Right atrium auricular region (tissue), 2 donors: Measurements from ENCODE around the gene RAB3A. TPM values are rescaled to one million over a fixed set of nuclear protein-coding genes. Genes with fewer than 3 reads are reported as not detected.

Experiments
- DNase-seq: peaks from one replicate; pipeline ENCODE4 v3.0.0-alpha.2; 2019; ENCODE audit warnings: low spot score
- H3K27ac ChIP-seq, 2 donors: fragments of 200-600 bp; sonication (generic); 1 replicate in 1 of 2; 2 replicates in 1 of 2; pipeline ENCODE4 v1.5.1; 2016 to 2019
- H3K27me3 ChIP-seq, 2 donors: fragments of 200-600 bp; sonication (generic); one replicate each; pipeline versions ENCODE4 v1.5.1 to v1.6.0; 2017 to 2019
- H3K36me3 ChIP-seq: fragments of 200-600 bp; sonication (generic); one replicate; pipeline ENCODE4 v1.5.1; 2016
- H3K4me1 ChIP-seq, 2 donors: fragments of 200-600 bp; sonication (generic); one replicate each; pipeline versions ENCODE4 v1.5.1 to v1.6.0; 2017 to 2019
- H3K4me3 ChIP-seq, 2 donors: fragments of 200-600 bp; sonication (generic); 1 replicate in 1 of 2; 2 replicates in 1 of 2; pipeline ENCODE4 v1.5.1; 2017 to 2019; ENCODE audit warnings: mild to moderate bottlenecking in 1 of 2, moderate library complexity in 1 of 2
- H3K9me3 ChIP-seq, 2 donors: fragments of 200-600 bp; sonication (generic); one replicate each; pipeline ENCODE4 v1.5.1; 2019
- CTCF ChIP-seq, 2 donors: fragments of 200-600 bp; sonication (generic); IDR thresholded peaks; one replicate each; pipeline ENCODE4 v1.5.1; 2019; ENCODE audit warnings: antibody characterized with exemption in 2 of 2
- total RNA-seq, 2 donors: library from RNA; depleted of rRNA; stranded (reverse); fragments of >200 nt; gene quantifications; one replicate each; pipeline ENCODE4 v1.1.0, GENCODE V29; 2016

Gene RAB3A
- total RNA-seq, 2 donors from 2014 or later, result 8.6 to 27.0 TPM

- no peaks in the 10 kb centered on the region for H3K36me3 ChIP-seq
- TF ChIP-seq CTCF (IDR thresholded peaks at IDR 0.05), result no peak
- H3K4me1 ChIP-seq, result no peaks in the 10 kb centered on the region
- no peaks in the 10 kb centered on the region for H3K27me3 ChIP-seq
- DNase-seq, result no peak
- H3K4me3 ChIP-seq, result no peak overlapping the region
- H3K9me3 ChIP-seq, result no peaks in the 10 kb centered on the region
- no peak overlapping the region for H3K27ac ChIP-seq
Measured at GRCh38 chr19:18183529-18183928, 20.3 kb downstream of the RAB3A start.

GRCh38 chr19:18179957-18180356 is 23.9 kb downstream of the RAB3A start:
- H3K27me3 ChIP-seq, result no peaks in the 10 kb centered on the region
- TF ChIP-seq CTCF (IDR thresholded peaks at IDR 0.05), result no peak
- H3K4me1 ChIP-seq, result no peaks in the 10 kb centered on the region
- DNase-seq, result no peak
- H3K9me3 ChIP-seq, result no peaks in the 10 kb centered on the region
- no peak overlapping the region for H3K27ac ChIP-seq
- no peaks in the 10 kb centered on the region for H3K36me3 ChIP-seq
- H3K4me3 ChIP-seq, result no peak overlapping the region

- Histone ChIP-seq H3K4me1 (peaks cover 0 to 20% of the 10 kb centered on the region in 2 donors), H3K4me3 (no peak overlapping the region), H3K36me3 (no peaks in the 10 kb centered on the region), H3K27me3 (no peaks in the 10 kb centered on the region), H3K9me3 (no peaks in the 10 kb centered on the region), H3K27ac (no peak overlapping the region)
- TF ChIP-seq CTCF (IDR thresholded peaks at IDR 0.05), result no peak
- DNase-seq, result no peak
Measured at GRCh38 chr19:18176367-18177310, 27.2 kb downstream of the RAB3A start.

- TF ChIP-seq CTCF (IDR thresholded peaks at IDR 0.05), result no peak
Measured at GRCh38 chr19:18174983-18175382, 28.9 kb downstream of the RAB3A start.

GRCh38 chr19:18173572-18174288 is 30.1 kb downstream of the RAB3A start, which contains the start of gene IFI30:
Gene IFI30, plus strand, starts transcription at chr19:18173813. Its CDS starts 29 bp downstream, at chr19:18173842.
- H3K27ac ChIP-seq, result peak within 1 kb of the TSS; percentile 43 to 58
- peak within 1 kb of the TSS; percentile 45 to 71 for H3K4me3 ChIP-seq
- peaks cover 2% of the 10 kb centered on the region for H3K36me3 ChIP-seq
- H3K9me3 ChIP-seq, result no peaks in the 10 kb centered on the region
- H3K4me1 ChIP-seq, result peaks cover 0 to 30% of the 10 kb centered on the region in 2 donors
- no peak for DNase-seq
- TF ChIP-seq CTCF (IDR thresholded peaks at IDR 0.05), result no peak
- H3K27me3 ChIP-seq, result no peaks in the 10 kb centered on the region

More at GRCh38 chr19:18174983-18175382, 28.9 kb downstream of the RAB3A start:
- peaks cover 0 to 30% of the 10 kb centered on the region in 2 donors for H3K4me1 ChIP-seq
- H3K4me3 ChIP-seq, result peak overlapping the region in 1 of 2 donors; percentile 71
- no peaks in the 10 kb centered on the region for H3K27me3 ChIP-seq
- no peaks in the 10 kb centered on the region for H3K9me3 ChIP-seq
- DNase-seq, result no peak
- no peak overlapping the region for H3K27ac ChIP-seq
- no peaks in the 10 kb centered on the region for H3K36me3 ChIP-seq
